Psoas muscle (tissue), 8 donors: ENCODE measurements around the gene KIAA2012. TPM values are rescaled to one million over a fixed set of nuclear protein-coding genes. Genes with fewer than 3 reads are reported as not detected.
A peak's percentile ranks its signal among the peaks of the same experiment; 100 is the strongest.

ENCODE experiments used
- ATAC-seq, 4 donors: fragments of 200-7000 bp; cut with Tn5 transposase; one replicate each; pipeline ENCODE4 v1.9.1; 2020; ENCODE audit warnings: moderate library complexity in 3 of 4, mild to moderate bottlenecking in 2 of 4
- DNase-seq, 2 donors: peaks; one replicate each; pipeline ENCODE4 v3.0.0-alpha.2; 2020
- H3K27ac ChIP-seq: fragments of 200-600 bp; one replicate; pipeline ENCODE4 v1.8.0; 2022
- H3K27me3 ChIP-seq, 3 donors: fragments of 200-600 bp in 1 of 3; one replicate each; pipeline versions ENCODE4 v1.6.1 to v1.8.0; 2013 to 2022; ENCODE audit warnings: low read length in 2 of 3, mild to moderate bottlenecking in 2 of 3, moderate library complexity in 1 of 3; ENCODE audit not compliant: insufficient read depth in 3 of 3
- H3K36me3 ChIP-seq, 2 donors: fragments of 200-600 bp in 1 of 2; one replicate each; pipeline versions ENCODE4 v1.6.1 to v1.8.0; 2013 to 2022; ENCODE audit warnings: low read depth in 1 of 2, mild to moderate bottlenecking in 1 of 2, moderate library complexity in 1 of 2; ENCODE audit not compliant: insufficient read depth in 1 of 2
- H3K4me1 ChIP-seq: fragments of 200-600 bp; one replicate; pipeline ENCODE4 v1.8.0; 2022
- H3K4me3 ChIP-seq: fragments of 200-600 bp; one replicate; pipeline ENCODE4 v1.8.0; 2022; ENCODE audit warnings: mild to moderate bottlenecking
- H3K9me3 ChIP-seq: fragments of 200-600 bp; one replicate; pipeline ENCODE4 v1.8.0; 2022
- CTCF ChIP-seq: fragments of 200-600 bp; IDR thresholded peaks from one replicate; pipeline ENCODE4 v1.8.0; 2022; ENCODE audit warnings: antibody characterized with exemption
- WGBS, 3 donors: extraction: QIAGEN DNeasy Blood & Tissue Kit; methylation state at CpG; one replicate each; pipeline versions ENCODE4 v1.1.6 to v1.1.7; 2013; 5-methylcytosine and 5-hydroxymethylcytosine counted together
- intact Hi-C, 2 donors: fragments of 100-400 bp; cut with DNase I; formaldehyde crosslinking; loops; one replicate each; pipeline versions ENCODE4 v1.11.0 to v1.14.2; 2022
- polyA plus RNA-seq, 3 donors: library from polyadenylated mRNA; stranded (reverse); fragments of 200-250 nt; gene quantifications; one replicate each; pipeline ENCODE4 v1.2.3, GENCODE V29; 2013
- total RNA-seq, 4 donors: library from RNA; stranded (reverse); fragmentation: NEBNext Ultra II Directional in 2 of 4; extraction: Animal tissue kit (Norgen Biotek cat#: 25700) in 2 of 4; gene quantifications; one replicate each; pipeline versions ENCODE4 v1.2.1 to v1.2.4, GENCODE V29; 2021 to 2023
- donor health status: healthy with polysubstance abuse.
- donor health status: DM: no; HTN: no; CAD: no; lungs with moderate emphysema.
- donor health status: Bipolar disorder and iron deficiency.
- donor health status: healthy.
- donor health status: DM: yes; HTN: yes; CAD: no.
- donor health status: DM: no; HTN: no; CAD: no.
- donor health status: DM: no; HTN: no; CAD: no.
- donor health status: DM: yes; HTN: yes; CAD: no.

The KIAA2012 gene
- total and polyA plus RNA-seq, 7 donors = 0.03 to 0.06 TPM; not detected in 5

DNA sequence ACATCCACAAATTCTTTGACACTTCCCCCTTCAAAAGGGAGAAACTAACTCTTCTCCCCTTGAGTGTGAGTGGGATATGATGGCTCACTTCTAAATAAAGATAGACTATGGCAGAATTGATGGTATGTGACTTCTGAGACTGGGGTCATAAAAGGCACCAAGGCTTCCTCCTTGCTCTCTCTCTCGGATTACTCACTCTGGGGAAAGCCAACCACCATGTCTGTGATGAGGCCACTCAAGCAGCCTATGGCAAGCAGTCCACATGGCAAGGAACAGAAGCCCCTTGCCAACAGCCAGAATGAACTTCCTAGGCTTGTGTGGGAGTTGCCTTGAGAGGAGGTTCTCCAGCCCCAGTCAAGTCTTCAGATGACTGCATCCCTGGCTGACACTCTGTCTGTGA lies 43.6 kb downstream of the KIAA2012 start:
- Histone ChIP-seq H3K9me3 (peaks cover 6% of the 10 kb centered on the region), H3K27me3 (no peaks in the 10 kb centered on the region), H3K4me1 (peaks cover 12% of the 10 kb centered on the region), H3K27ac (no peak overlapping the region), H3K4me3 (no peak overlapping the region), H3K36me3 (no peaks in the 10 kb centered on the region)
- ATAC-seq (no peak), DNase-seq (no peak)
- 83 to 93% (median 90%) methylated on average over 1 of the region's 1 CpG for WGBS, 3 donors
- no peak for TF ChIP-seq CTCF
- intact Hi-C loops = no loop called here

- 75 to 93% (median 86%) methylated on average over 1 of the region's 1 CpG for WGBS, 3 donors
- Histone ChIP-seq H3K4me3 (no peak overlapping the region), H3K36me3 (no peaks in the 10 kb centered on the region), H3K4me1 (peaks cover 12% of the 10 kb centered on the region), H3K9me3 (peaks cover 6% of the 10 kb centered on the region), H3K27ac (no peak overlapping the region), H3K27me3 (no peaks in the 10 kb centered on the region)
- intact Hi-C loops = no loop called here
- ATAC-seq (no peak), DNase-seq (no peak)
- no peak for TF ChIP-seq CTCF
Measured at GRCh38 chr2:202118168-202118567, 45.1 kb downstream of the KIAA2012 start.

DNA sequence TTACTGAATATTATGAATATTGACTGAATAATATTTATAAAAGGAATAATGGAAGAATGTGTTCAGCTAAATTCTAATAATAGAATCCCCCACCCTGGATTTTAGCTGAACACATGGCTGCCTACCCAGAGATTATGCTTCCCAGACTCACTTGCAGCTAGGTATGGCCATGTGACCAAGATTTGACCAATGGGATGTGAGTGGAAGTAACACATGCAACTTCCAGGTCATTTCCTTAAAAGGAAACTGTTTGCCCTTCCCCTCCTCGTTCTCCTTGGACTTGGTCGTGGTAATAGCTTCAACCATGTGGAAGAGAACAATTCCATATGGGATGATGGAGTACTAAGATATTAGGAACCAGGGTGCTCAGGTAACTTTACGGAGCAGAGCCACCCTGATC lies 47.8 kb downstream of the KIAA2012 start:
- no peaks in the 10 kb centered on the region for H3K27me3 ChIP-seq
- no peak overlapping the region for H3K4me3 ChIP-seq
- H3K27ac ChIP-seq = no peak overlapping the region
- intact Hi-C loops = no loop called here
- WGBS, 3 donors = 72 to 86% (median 84%) methylated on average over 3 of the region's 3 CpGs
- no peak for ATAC-seq
- H3K9me3 ChIP-seq = peaks cover 6% of the 10 kb centered on the region
- DNase-seq = no peak
- no peak for TF ChIP-seq CTCF
- H3K36me3 ChIP-seq = no peaks in the 10 kb centered on the region
- H3K4me1 ChIP-seq = peaks cover 3% of the 10 kb centered on the region

GRCh38 chr2:202121532-202122162 lies 48.6 kb downstream of the KIAA2012 start:
- DNase-seq = no peak
- peak in 3 of 4 donors; percentile 22 to 57 (median 53) for ATAC-seq
- H3K36me3 ChIP-seq = no peaks in the 10 kb centered on the region
- peaks cover 6% of the 10 kb centered on the region for H3K9me3 ChIP-seq
- no peak for TF ChIP-seq CTCF
- intact Hi-C loops = no loop called here
- WGBS, 3 donors = 59 to 76% (median 68%) methylated on average over 9 of the region's 9 CpGs
- no peak overlapping the region for H3K27ac ChIP-seq
- H3K27me3 ChIP-seq = no peaks in the 10 kb centered on the region
- no peak overlapping the region for H3K4me3 ChIP-seq
- H3K4me1 ChIP-seq = no peaks in the 10 kb centered on the region

GRCh38 chr2:202122163-202122540 lies 49.1 kb downstream of the KIAA2012 start:
- 88 to 91% (median 88%) methylated on average over 4 of the region's 4 CpGs for WGBS, 3 donors
- Histone ChIP-seq H3K27me3 (no peaks in the 10 kb centered on the region), H3K36me3 (no peaks in the 10 kb centered on the region), H3K9me3 (peaks cover 6% of the 10 kb centered on the region), H3K27ac (no peak overlapping the region), H3K4me3 (no peak overlapping the region), H3K4me1 (no peaks in the 10 kb centered on the region)
- DNase-seq (no peak), ATAC-seq (no peak)
- no peak for TF ChIP-seq CTCF
- intact Hi-C loops = no loop called here
